ENCODE results near the gene GMEB2.

GMEB2 gene

DNA sequence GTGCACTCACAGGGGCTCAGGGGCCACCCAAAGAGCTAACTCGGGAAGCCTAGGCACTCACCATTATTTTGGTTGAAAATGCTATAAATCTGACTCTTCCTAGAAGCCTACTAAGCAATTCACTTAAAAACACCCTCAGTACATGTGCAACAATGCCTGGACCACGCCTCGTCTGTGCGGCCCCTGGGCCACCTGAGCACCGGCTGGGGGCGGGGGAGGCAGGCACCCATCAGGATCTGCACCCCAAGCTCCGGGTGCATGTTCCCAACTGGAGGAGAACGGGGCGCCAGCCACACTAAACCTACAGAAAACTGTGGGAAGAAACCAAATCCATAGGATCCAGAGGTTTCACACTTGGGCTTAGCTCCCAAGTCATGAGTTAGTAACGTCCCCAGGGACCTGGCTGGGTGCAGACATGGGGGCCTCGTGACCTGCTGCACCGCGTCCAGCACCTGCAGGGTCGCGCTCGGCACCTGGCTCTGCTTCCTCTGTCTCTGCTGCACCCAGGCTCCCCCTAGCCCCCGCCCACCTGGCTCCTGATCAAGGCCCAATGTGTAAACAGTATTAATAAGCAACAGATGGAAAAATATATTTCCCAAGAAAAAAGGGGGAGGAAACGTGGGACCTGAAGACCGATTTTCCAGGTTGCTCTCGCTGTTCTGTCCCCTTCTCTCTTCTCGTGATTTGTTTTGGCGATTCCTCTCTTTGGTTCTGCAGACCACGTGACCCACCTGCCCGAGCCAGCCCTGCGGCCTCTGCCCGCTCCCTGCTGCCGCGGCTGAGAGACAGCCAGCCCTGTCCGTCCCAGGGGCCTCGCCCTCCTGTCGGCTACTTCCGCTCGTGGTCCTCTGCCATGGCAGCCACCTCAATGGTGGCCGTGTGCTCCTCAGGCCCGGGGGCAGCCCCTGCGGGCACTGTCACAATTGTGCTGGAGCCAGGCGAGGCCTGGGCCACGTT lies 37.4 kb downstream of the GMEB2 start:
- no peak overlapping the region for H3K9ac ChIP-seq (ENCODE audit: low read depth, low read length)
- no peaks in the 10 kb centered on the region for H3K9me3 ChIP-seq (ENCODE audit: insufficient read depth, low read depth, low read length)
- no peaks in the 10 kb centered on the region for H3K4me1 ChIP-seq (ENCODE audit: insufficient read depth, low read length)
- H3K36me3 ChIP-seq (ENCODE audit: insufficient read depth, low read depth, low read length) = peaks cover 18% of the 10 kb centered on the region
- H3K27ac ChIP-seq (ENCODE audit: low read length) = no peak overlapping the region
- no peak overlapping the region for H3K4me3 ChIP-seq (ENCODE audit: low read length)
- H3K27me3 ChIP-seq (ENCODE audit: insufficient read depth, low read length) = no peaks in the 10 kb centered on the region

- Histone ChIP-seq H3K9ac (ENCODE audit: low read depth, low read length) (no peak overlapping the region), H3K4me1 (ENCODE audit: insufficient read depth, low read length) (no peaks in the 10 kb centered on the region), H3K27ac (ENCODE audit: low read length) (no peak overlapping the region)
Measured at GRCh38 chr20:63588641-63589041, 38.3 kb downstream of the GMEB2 start.

GRCh38 chr20:63587776-63588591 lies 38.9 kb downstream of the GMEB2 start:
- H3K4me1 ChIP-seq (ENCODE audit: insufficient read depth, low read length) = no peaks in the 10 kb centered on the region
- H3K4me3 ChIP-seq (ENCODE audit: low read length) = no peak overlapping the region
- no peaks in the 10 kb centered on the region for H3K9me3 ChIP-seq (ENCODE audit: insufficient read depth, low read depth, low read length)
- peaks cover 18% of the 10 kb centered on the region for H3K36me3 ChIP-seq (ENCODE audit: insufficient read depth, low read depth, low read length)
- no peak overlapping the region for H3K9ac ChIP-seq (ENCODE audit: low read depth, low read length)
- H3K27ac ChIP-seq (ENCODE audit: low read length) = no peak overlapping the region
- no peaks in the 10 kb centered on the region for H3K27me3 ChIP-seq (ENCODE audit: insufficient read depth, low read length)

More at GRCh38 chr20:63588641-63589041, 38.3 kb downstream of the GMEB2 start:
- peaks cover 18% of the 10 kb centered on the region for H3K36me3 ChIP-seq (ENCODE audit: insufficient read depth, low read depth, low read length)
- H3K9me3 ChIP-seq (ENCODE audit: insufficient read depth, low read depth, low read length) = no peaks in the 10 kb centered on the region
- H3K27me3 ChIP-seq (ENCODE audit: insufficient read depth, low read length) = no peaks in the 10 kb centered on the region
- no peak overlapping the region for H3K4me3 ChIP-seq (ENCODE audit: low read length)

GRCh38 chr20:63587256-63587655 lies 39.6 kb downstream of the GMEB2 start:
- no peak overlapping the region for H3K4me3 ChIP-seq (ENCODE audit: low read length)
- H3K36me3 ChIP-seq (ENCODE audit: insufficient read depth, low read depth, low read length) = peaks cover 12% of the 10 kb centered on the region
- no peaks in the 10 kb centered on the region for H3K27me3 ChIP-seq (ENCODE audit: insufficient read depth, low read length)
- no peak overlapping the region for H3K9ac ChIP-seq (ENCODE audit: low read depth, low read length)
- H3K4me1 ChIP-seq (ENCODE audit: insufficient read depth, low read length) = no peaks in the 10 kb centered on the region
- no peak overlapping the region for H3K27ac ChIP-seq (ENCODE audit: low read length)
- H3K9me3 ChIP-seq (ENCODE audit: insufficient read depth, low read depth, low read length) = no peaks in the 10 kb centered on the region

- H3K27ac ChIP-seq (ENCODE audit: low read length) = no peak overlapping the region
- peaks cover 7% of the 10 kb centered on the region; the same call in 1 of the 2 replicates for H3K36me3 ChIP-seq (ENCODE audit: insufficient read depth, low read depth, low read length)
- H3K4me3 ChIP-seq (ENCODE audit: low read length) = no peak overlapping the region
- H3K9ac ChIP-seq (ENCODE audit: low read depth, low read length) = no peak overlapping the region
- H3K4me1 ChIP-seq (ENCODE audit: insufficient read depth, low read length) = no peaks in the 10 kb centered on the region
- no peaks in the 10 kb centered on the region for H3K9me3 ChIP-seq (ENCODE audit: insufficient read depth, low read depth, low read length)
- H3K27me3 ChIP-seq (ENCODE audit: insufficient read depth, low read length) = no peaks in the 10 kb centered on the region
Measured at GRCh38 chr20:63586797-63587196, 40.1 kb downstream of the GMEB2 start.

- Histone ChIP-seq H3K4me3 (ENCODE audit: low read length) (no peak overlapping the region), H3K9ac (ENCODE audit: low read depth, low read length) (no peak overlapping the region), H3K36me3 (ENCODE audit: insufficient read depth, low read depth, low read length) (peaks cover 1% of the 10 kb centered on the region; the same call in 1 of the 2 replicates), H3K27me3 (ENCODE audit: insufficient read depth, low read length) (no peaks in the 10 kb centered on the region), H3K4me1 (ENCODE audit: insufficient read depth, low read length) (no peaks in the 10 kb centered on the region), H3K27ac (ENCODE audit: low read length) (no peak overlapping the region), H3K9me3 (ENCODE audit: insufficient read depth, low read depth, low read length) (no peaks in the 10 kb centered on the region)
Measured at GRCh38 chr20:63585616-63586565, 41.0 kb downstream of the GMEB2 start.

DNA sequence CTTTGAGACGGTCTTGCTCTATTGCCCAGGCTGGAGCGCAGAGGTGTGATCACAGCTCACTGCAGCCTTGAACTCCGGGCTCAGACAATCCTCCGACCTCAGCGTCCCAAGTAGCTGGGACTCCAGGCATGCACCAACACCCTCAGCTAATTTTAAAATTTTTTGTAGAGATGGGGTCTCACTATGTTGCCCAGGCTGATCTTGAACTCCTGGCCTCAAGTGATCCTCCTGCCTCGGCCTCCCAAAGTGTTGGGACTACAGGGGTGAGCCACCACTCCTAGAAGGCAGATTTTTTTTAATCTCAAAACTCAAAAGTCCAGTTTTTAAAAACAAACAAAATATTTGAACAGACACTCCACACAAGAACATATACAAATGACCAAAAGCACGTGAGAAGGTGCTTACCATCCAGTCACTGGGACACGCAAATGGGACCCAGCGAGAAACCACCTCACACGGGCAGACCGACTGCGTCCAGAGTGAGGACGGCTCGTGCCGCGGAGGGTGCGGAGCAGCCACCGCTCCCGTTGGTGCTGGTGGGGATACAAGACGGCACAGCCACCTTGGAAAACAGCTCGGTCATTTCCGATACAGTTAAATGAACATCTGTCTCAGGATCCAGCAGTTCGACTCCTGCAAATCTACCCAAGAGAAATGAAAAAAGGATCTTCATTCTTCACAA lies 44.4 kb downstream of the GMEB2 start:
- Histone ChIP-seq H3K9ac (ENCODE audit: low read depth, low read length) (no peak overlapping the region), H3K27me3 (ENCODE audit: insufficient read depth, low read length) (no peaks in the 10 kb centered on the region), H3K9me3 (ENCODE audit: insufficient read depth, low read depth, low read length) (no peaks in the 10 kb centered on the region), H3K4me1 (ENCODE audit: insufficient read depth, low read length) (no peaks in the 10 kb centered on the region), H3K36me3 (ENCODE audit: insufficient read depth, low read depth, low read length) (no peaks in the 10 kb centered on the region), H3K4me3 (ENCODE audit: low read length) (no peak overlapping the region), H3K27ac (ENCODE audit: low read length) (no peak overlapping the region)

DNA sequence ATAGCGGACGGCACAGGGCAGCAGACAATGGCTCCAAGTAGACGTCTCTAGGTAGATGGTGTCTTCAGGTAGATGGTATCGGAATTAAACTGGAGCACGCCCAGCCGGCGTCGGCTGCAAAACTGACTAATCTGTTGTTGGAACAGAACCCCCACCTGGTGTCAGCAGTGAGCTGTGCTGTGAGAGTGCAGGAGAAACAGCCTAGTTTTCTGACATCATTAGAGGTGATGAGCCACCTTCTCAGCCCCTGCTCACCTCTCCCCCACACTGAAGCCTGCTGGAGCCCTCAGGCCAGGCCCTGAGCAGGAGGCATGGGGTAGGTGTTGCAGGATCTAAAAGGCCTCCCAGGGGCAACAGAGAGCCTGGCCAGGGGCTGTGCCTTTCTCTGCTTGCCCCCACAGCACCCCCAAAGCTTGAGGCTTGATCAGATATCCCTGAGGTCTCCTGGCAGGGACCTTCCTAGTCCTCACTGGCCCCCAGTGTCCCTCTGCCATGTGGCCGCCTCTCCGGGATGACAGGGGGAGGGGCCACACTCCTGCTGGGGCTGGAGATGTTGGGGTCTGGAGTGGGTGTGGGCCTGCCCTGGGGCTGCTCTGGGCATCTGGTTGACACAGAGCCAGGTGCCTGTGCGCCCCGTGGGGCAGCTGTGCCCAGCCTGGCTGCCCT lies 46.0 kb downstream of the GMEB2 start:
- Histone ChIP-seq H3K4me1 (ENCODE audit: insufficient read depth, low read length) (no peaks in the 10 kb centered on the region), H3K9me3 (ENCODE audit: insufficient read depth, low read depth, low read length) (no peaks in the 10 kb centered on the region), H3K9ac (ENCODE audit: low read depth, low read length) (no peak overlapping the region), H3K4me3 (ENCODE audit: low read length) (no peak overlapping the region), H3K36me3 (ENCODE audit: insufficient read depth, low read depth, low read length) (no peaks in the 10 kb centered on the region), H3K27me3 (ENCODE audit: insufficient read depth, low read length) (no peaks in the 10 kb centered on the region), H3K27ac (ENCODE audit: low read length) (no peak overlapping the region)

- H3K27ac ChIP-seq (ENCODE audit: low read length) = no peak overlapping the region
- no peaks in the 10 kb centered on the region for H3K27me3 ChIP-seq (ENCODE audit: insufficient read depth, low read length)
- H3K9me3 ChIP-seq (ENCODE audit: insufficient read depth, low read depth, low read length) = no peaks in the 10 kb centered on the region
- H3K4me3 ChIP-seq (ENCODE audit: low read length) = no peak overlapping the region
- H3K4me1 ChIP-seq (ENCODE audit: insufficient read depth, low read length) = no peaks in the 10 kb centered on the region
- H3K9ac ChIP-seq (ENCODE audit: low read depth, low read length) = no peak overlapping the region
- H3K36me3 ChIP-seq (ENCODE audit: insufficient read depth, low read depth, low read length) = no peaks in the 10 kb centered on the region
Measured at GRCh38 chr20:63579017-63579694, 47.7 kb downstream of the GMEB2 start.
